Renal cortical epithelial cell (primary cell): ENCODE measurements around the gene TRMT1. TPM values are rescaled to one million over a fixed set of nuclear protein-coding genes. Genes with fewer than 3 reads are reported as not detected.

Experiments
- DNase-seq: peaks from one replicate; pipeline ENCODE4 v3.0.0-alpha.2; 2011; ENCODE audit warnings: low read depth
- total RNA-seq: library from RNA; depleted of rRNA; stranded (reverse); fragments of >200 nt; gene quantifications from 2 replicates; pipeline ENCODE4 v1.2.3, GENCODE V29; 2014

The TRMT1 gene
- total RNA-seq, 1 donor from 2014 or later = 32.8 TPM

- DNase-seq = no peak
These were observed 13.6 kb downstream of the TRMT1 start, which contains the start of gene LYL1 for GRCh38 chr19:13102666-13103580. Gene LYL1, minus strand, starts transcription at chr19:13102858. Its CDS starts 1,687 bp downstream, at chr19:13101171.

- no peak for DNase-seq
These were observed 14.2 kb downstream of the TRMT1 start for GRCh38 chr19:13102416-13102665.

GRCh38 chr19:13101590-13102415 lies 14.7 kb downstream of the TRMT1 start:
- DNase-seq = no peak

- DNase-seq = no peak
These were observed 15.5 kb downstream of the TRMT1 start for GRCh38 chr19:13100841-13101589.

GRCh38 chr19:13100031-13100588 lies 16.4 kb downstream of the TRMT1 start:
- no peak for DNase-seq

GRCh38 chr19:13099073-13099999 lies 17.2 kb downstream of the TRMT1 start:
- DNase-seq = no peak

GRCh38 chr19:13098277-13099072 lies 18.1 kb downstream of the TRMT1 start:
- DNase-seq = no peak

- no peak for DNase-seq
These were observed 18.9 kb downstream of the TRMT1 start for GRCh38 chr19:13097463-13098258.

- no peak for DNase-seq
These were observed 19.5 kb downstream of the TRMT1 start for GRCh38 chr19:13097033-13097462.

GRCh38 chr19:13095934-13096927 lies 20.3 kb downstream of the TRMT1 start:
- no peak for DNase-seq

- DNase-seq = no peak
These were observed 21.2 kb downstream of the TRMT1 start for GRCh38 chr19:13095393-13095784.

- no peak for DNase-seq
These were observed 21.7 kb downstream of the TRMT1 start for GRCh38 chr19:13094771-13095392.

GRCh38 chr19:13094106-13094504 lies 22.4 kb downstream of the TRMT1 start:
- no peak for DNase-seq

- peak; percentile 56 for DNase-seq
These were observed 23.0 kb downstream of the TRMT1 start for GRCh38 chr19:13093407-13094105.

GRCh38 chr19:13092606-13093235 lies 23.8 kb downstream of the TRMT1 start:
- peak; percentile 63 for DNase-seq

- no peak for DNase-seq
These were observed 24.4 kb downstream of the TRMT1 start for GRCh38 chr19:13092158-13092543.
